HG03520 (cell line): ENCODE results near the gene SLC18A2.
"Not testable (repeated sequence)": the region's sequence is repeated elsewhere in the genome, so short reads cannot be mapped to it uniquely, and the experiment has no call there.

ENCODE experiments used
- ATAC-seq: cut with Tn5 transposase; IDR thresholded peaks from one replicate; pipeline ENCODE4 v1.9.1; 2021; ENCODE audit warnings: mild to moderate bottlenecking, moderate library complexity; ENCODE audit not compliant: unreplicated experiment

Gene SLC18A2

DNA sequence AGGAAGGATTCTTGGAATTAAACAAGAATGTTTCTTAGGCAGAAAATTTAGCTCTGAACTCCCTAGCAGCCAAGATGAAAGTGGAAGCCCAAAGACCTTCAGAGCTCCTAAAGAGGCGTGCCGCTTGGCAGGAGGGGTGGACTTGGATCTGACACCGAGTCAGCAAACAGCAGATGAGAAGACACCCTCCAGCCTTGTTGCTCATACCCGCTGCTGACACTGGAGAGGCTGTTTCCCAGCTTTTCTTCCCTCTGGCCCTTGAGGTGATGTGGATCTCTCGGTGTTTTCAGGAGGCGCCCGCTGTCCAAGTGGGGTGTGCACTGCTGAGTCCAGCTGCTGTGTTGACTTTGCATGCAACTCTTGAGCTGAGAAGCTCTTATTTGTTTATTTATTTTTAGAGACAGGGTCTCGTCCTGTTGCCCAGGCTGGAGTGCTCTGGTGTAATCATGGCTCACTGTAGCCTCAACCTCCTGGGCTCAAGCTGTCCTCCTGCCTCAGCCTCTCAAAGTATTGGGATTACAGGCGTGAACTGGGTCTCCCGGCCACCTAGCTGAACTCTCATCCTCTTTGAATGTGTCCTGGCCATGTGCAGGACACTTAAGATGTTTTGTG lies 21.5 kb downstream of the SLC18A2 start:
- ATAC-seq: no peak

DNA sequence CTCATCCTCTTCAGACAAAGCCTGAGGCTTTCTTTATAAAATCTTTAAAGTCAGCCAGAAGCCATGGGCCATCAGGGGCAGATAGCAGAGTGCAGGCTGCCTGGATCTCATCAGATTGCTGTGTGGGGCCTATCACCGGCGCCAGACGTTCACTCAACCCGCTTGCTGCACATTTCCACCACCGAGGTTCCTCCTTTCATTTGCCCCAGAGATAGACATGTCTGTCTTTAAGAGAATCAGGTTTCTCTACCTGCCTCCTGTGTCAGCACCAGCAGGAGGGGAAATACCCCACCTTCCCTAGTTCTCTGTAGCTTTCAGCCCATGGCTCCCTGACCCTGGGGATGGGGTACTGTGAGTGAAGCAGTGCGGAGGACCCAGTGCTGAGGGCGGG lies 22.0 kb downstream of the SLC18A2 start:
- ATAC-seq: no peak

DNA sequence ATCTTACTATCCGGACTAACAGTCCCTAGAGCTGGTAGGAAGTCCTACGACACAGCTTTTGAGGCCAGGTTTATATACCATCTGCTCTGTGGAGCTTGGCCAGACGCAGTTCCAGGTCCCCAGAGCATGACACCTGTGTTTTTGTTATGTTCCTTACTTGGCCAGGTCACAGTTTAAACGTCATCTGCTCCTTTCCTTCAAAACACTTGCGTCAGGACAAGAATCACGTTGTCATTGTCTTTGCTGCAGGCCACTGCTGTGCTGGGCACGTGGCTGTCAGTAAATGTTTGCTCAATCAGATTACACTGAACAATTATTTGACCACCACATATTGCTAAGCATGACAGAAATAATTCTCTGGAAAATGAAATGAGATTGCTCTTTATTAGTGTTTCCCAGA lies 23.9 kb downstream of the SLC18A2 start:
- no peak for ATAC-seq

DNA sequence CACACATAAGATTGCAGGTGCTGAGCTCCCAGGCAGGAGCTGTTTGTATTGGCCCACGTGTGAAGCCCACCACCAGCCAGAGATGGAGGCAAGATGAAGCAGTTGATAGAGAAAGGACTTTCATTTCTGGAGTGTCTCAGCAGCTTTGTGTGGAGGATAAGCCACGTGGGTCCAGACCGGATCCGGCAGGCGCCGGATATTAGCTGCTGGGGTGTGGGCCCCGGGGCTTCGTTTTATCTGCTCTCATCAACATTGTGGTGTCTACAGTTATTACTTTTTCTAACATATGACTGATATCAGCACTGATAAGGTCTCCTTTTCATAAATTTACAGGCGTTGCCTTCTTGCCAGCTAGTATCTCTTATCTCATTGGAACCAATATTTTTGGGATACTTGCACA lies 25.5 kb downstream of the SLC18A2 start:
- ATAC-seq: no peak

DNA sequence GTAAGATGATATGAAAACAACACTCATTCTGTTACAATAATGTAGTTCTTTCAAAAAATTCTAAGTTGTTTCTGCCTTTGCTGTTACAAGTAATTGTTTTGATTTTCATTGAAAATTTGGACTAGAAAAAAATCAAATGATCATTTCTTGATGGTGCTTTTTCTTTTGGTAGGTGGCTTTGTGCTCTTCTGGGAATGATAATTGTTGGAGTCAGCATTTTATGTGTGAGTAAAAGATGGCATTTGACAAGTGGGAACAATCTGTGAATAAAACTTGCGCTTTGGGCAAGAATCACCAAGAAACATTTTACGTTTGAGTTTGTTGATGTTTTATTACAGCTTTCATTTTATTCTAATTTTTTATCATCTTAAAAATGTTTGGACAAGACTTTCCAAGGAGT lies 25.9 kb downstream of the SLC18A2 start:
- no peak for ATAC-seq

DNA sequence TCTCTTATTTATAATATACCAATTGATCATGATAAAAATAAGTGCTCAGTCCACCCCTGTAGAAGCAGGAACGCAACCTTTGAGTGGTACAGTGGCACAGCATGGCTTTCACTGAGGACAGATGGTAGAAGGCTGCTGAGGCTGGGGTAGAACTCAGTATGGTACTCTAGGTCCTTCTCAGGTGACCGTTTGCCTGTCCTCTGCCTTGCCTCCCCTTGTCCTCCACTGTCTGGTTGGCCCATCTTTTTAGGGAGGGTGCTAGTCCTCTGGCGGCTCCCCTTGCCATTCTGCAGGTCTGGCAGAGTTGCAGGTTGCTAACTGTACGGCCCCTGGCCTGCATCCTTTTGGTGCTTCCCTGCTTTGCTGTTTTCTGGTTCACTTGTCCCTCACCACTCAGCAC lies 27.3 kb downstream of the SLC18A2 start:
- no peak for ATAC-seq

DNA sequence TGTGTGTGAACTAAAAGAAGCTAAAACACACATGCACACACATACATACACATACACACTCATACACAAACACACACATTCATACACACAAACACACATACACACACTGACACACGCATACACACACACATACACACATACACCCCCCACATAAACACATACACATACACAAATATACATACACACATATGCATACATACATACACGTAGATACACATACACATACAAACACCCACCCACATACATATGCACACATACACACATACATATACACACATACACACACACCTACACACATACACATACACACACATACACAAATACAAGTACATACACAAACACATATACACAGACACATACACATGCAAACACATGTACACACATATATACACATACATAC lies 28.0 kb downstream of the SLC18A2 start:
- no peak for ATAC-seq

DNA sequence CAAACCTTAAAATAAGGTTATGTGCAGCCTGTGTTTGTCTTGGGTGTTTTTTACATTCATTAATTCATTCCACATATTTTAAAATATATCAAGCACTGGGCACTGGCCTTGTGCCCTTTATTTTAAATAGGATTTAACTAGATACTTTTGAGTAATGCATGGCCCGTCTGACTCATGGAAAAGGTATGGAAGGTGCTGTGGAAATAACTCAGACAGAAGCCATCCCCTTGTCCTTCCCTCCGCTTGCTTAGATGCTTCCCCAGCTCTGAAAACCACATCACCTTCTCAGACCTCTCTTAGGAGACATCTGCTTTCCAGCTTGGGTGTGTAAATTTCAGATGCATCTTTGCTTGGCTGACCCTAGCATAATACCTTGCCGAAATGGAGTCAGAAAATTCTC lies 30.5 kb downstream of the SLC18A2 start:
- no peak for ATAC-seq

DNA sequence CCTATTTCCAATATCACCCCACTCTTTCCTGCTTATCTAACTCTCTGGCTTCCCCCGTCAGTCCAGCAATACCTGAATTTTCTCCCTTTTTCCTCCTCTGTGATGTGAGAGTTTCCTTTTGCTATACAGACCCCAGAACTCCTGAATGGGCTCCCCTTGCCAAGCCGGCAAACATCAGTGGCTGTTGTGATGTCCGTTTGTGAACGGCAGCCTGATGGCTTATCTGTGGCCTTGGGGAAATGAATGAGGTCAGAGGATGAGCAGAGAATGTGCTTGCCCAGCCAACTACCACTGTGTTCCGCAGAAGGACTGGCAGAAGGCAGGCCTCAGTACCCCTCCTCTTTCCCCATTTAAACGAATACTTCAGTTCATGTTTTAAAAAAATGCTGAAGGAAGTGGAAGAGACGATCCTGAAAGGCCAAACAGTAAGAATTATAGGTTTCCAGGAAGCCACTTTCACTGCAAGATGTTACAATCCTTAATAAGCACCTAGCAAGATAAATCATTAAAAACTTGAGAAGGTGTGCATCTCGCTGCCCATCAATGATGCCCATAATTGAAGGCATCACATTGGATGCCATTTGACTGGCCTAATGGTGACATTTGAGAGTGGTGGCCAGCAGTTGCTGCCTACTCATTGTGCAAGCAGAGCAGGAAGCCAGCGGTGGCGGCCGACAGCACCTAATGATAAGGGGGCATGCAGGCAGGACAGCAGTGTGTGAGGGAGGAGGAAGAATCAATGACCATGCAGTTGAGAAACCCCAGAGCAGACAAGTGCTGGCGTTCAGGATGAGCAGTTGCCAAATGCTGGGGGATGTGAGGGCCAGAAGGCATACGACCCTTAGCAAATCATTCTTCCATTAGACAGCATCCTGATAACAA lies 31.5 kb downstream of the SLC18A2 start:
- no peak for ATAC-seq

DNA sequence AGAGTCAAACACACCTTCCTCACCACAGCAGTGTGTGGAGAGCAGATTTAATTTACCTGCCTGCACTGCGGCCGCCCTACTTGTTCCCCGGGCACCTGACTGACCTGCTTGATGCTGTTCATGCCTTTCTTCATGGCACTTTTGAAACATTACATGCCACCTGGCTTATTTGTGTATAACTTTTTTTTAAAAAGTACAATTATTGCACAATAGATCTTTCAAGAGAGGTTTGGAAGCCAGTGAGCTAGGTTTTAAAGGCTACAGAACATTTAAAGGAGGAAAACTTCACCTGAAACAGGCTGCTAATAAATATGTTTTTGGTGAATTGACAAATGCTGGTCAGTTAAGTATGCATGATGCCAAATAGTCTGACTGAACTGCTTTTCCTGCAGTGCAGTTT lies 33.1 kb downstream of the SLC18A2 start:
- no peak for ATAC-seq

DNA sequence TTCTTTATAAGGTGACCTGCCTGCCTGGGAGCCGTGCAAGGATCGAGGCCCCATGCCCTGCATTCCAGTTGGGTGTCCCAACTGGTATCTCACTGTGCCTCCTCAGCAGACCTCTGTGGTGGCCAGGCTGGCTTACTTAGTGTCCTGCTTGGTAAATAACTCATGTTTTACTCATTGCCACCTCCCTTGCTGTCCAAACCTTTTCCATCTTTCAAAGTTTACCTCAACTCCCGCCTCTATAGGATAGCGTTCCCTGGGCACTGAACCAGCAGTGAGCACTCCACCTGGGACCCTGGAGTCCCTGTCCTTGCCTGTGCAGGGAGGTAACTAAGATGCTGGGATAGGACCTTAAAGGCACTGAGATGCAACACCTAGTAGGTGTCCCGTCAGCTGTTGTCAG lies 33.6 kb downstream of the SLC18A2 start:
- ATAC-seq: no peak

DNA sequence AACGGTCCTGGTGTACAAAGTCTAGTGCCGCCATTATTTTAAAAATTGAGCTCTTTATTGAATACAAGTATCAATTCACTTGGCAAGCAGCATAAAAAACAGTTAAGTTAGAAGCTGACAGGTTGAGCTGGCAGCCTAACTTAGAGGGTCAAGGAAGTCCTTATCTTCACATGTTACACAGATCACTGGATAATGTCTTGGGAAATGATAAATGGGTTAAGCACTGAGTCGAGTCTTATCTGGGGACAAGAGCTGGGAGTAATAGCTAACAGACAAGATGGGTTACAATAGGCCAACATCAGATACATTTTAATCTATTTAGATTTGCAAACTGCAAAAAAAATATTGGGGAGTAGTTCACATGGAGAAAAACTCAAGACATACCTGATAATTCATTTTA lies 34.2 kb downstream of the SLC18A2 start:
- ATAC-seq: no peak

DNA sequence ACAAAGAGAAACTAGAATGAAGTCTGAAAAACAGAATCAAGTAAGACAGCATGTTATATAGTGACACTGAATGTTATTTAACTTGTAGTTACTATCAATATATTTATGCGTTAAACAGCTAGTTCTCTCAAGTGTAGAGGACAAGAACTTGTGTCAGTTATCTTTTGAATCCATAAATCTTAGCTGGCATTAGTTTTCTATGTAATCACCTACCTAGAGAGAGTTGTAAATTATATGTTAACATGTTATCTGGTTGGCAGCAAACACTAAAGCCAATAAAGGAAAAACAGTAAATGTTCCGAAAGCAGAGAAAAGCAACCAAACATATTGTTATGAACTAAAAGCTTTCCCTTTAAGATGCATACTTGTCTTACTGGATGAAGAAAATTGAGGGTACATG lies 36.8 kb downstream of the SLC18A2 start:
- ATAC-seq: no peak

DNA sequence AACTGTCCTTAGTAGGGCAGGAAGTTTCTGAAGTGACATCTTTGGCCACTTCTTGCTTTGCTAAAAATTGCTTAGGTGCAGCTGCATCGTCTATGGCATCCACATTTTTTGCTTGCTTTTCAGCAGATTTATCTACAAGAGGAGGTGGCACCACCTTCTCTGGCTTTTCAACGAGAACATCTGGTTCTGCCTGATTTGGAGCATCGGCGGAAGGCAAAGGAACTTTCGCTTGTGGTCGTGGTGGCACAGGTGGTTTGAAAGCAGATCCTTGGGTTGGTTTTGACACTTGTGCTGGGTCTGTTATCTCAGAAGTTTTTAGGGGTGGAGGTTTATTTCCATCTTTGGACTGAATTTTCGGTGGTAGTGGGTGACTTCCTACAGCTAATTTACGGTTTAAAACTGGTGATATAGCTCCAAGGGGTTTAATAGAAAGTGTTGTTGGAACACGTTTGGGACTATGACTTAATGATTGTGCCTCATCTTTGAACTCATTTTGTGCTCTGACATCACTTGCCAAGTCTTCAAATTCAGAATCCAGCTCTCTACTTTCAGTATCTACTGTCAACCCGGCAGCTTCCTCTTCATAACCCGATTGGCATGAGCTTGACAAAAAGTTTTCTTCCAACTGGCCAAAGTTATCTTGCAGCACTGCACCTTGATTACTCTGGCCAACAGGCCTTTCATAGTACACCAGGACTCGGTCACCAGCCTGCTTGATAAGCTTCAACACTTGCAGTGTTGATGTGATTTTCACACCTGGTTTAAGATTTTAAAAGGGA lies 44.0 kb downstream of the SLC18A2 start:
- no peak for ATAC-seq

DNA sequence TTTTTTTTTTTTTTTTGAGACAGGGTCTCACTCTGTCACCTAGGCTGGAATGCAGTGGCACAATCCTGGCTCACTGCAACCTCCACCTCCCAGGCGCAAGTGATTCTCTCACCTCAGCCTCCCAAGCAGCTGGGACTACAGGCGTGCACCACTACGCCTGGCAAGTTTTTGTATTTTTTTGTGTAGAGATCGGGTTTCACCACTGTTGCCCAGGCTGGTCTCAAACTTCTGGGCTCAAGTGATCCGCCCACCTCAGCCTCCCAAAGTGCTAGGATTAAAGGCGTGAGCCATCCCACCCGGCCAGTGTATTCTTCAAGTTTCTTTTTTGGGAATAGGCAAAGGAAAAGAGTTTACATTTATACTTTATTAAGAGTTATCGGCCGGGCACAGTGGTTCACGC lies 50.0 kb downstream of the SLC18A2 start:
- ATAC-seq: not testable (repeated sequence)

DNA sequence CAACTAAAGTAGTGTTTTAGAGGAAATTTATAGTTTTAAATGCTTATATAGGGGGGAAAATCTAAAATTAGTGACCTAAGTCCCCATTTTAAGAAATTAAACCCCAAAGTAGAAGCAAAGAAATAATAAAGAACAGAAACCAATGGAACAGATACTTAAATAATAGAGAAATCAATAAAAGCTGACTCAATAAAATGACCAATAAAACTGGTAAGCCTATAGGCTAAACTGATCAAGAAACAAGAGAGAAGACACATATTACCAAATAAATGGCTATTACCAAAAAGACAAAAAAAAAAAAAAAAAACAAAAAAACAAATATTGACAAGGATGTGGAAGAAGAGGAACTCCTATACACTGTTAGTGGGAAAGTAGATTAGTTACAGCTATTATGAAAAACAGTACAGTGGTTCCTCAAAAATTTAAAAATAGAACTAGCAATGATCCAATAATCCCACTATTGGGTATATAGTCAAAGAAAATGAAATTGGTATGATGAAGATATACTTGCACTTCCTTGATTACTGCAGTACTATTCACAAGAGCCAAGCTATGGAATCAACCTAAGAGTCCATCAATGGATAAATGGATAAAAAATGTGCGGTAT lies 53.2 kb downstream of the SLC18A2 start:
- no peak for ATAC-seq

DNA sequence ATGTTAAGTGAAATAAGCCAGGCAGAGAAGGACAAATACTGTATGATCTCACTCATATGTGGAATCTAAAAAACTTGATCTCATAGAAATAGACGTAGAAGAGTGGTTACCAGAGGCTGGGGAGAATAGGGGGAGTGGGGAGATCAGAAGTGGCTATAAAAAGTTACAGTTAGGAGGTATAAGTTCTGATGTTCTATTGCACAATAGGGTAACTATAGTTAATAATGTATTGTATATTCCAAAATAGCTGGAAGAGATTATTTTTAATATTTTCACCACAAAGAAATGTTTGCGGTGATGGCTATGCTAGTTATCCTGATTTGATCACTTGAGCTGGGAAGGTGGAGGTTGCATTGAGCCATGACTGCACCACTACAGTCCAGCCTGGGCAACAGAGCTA lies 53.8 kb downstream of the SLC18A2 start:
- ATAC-seq: no peak

DNA sequence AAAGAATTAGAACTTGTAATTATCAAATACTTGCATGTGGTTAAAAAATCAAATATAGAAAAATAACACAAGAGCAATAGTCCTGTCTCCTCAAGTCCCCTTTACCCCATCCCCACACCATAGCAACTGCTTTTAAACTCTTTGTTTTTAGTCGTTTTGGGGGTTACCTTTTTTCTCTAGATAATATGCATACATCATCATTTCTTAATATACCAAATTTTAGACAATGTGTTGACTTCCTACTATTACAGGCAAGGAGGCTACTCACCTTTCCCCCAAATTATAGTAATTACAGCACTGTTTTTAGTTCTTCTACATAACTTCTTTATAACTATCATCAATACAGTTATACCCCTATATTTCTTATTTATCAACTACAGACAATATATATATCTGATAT lies 57.3 kb downstream of the SLC18A2 start:
- no peak for ATAC-seq

DNA sequence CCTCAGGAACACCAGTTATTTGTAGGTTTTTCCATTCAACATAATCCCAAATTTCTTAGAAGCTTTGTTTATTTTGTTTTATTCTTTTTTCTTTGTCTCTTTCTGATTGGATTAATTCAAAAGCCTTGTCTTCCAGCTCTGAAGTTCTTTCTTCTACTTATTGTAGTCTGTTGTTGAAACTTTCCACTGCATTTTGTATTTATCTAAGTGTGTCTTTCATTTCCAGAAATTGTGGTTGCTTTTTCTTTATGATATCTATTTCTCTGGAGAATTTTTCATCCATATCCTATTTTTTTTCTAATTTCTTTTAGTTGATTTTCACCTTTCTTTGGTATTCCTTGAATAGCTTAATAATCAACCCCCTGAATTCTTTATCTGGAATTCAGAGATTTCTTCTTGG lies 58.5 kb downstream of the SLC18A2 start:
- ATAC-seq: no peak

DNA sequence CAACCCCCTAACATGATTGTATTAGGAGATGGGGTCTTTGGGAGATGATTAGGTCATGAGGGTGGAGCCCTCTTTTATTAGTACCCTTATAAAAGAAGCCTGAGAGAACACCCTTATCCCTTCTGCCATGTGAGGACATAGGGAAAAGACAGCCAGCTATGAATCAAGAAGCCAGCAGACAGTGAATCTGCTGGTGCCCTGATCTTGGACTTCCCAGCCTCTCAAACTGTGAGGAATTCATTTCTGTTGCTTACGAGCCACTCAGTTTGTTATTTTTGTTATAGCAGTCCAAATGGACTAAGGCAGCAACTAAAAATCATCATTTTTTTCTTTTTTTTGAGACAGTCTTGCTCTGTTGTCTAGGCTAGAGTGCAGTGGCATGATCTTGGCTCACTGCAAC lies 59.8 kb downstream of the SLC18A2 start:
- ATAC-seq: no peak

DNA sequence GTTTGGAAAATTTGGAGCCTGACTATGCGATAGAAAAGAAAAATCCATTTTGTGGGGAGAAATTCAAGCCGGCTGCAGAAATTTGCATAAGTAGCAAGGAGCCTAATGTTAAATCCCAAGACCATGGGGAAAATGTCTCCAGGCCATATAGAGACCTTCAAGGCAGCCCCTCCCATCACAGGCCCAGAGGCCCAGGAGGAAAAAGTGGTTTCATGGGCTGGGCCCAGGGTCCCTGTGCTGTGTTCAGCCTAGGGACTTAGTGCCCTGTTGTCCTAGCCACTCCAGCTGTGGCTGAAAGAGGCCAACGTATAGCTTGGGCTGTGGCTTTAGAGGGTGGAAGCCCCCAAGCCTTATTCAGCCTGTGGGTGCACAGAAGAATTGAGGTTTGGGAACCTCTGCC lies 62.5 kb downstream of the SLC18A2 start:
- ATAC-seq: not testable (repeated sequence)
